Fibroblast of skin of scalp (primary cell): ENCODE measurements around the gene MXRA7.

Experiments
- DNase-seq: peaks from one replicate; pipeline ENCODE4 v3.0.0-alpha.2; 2013

MXRA7 gene

DNA sequence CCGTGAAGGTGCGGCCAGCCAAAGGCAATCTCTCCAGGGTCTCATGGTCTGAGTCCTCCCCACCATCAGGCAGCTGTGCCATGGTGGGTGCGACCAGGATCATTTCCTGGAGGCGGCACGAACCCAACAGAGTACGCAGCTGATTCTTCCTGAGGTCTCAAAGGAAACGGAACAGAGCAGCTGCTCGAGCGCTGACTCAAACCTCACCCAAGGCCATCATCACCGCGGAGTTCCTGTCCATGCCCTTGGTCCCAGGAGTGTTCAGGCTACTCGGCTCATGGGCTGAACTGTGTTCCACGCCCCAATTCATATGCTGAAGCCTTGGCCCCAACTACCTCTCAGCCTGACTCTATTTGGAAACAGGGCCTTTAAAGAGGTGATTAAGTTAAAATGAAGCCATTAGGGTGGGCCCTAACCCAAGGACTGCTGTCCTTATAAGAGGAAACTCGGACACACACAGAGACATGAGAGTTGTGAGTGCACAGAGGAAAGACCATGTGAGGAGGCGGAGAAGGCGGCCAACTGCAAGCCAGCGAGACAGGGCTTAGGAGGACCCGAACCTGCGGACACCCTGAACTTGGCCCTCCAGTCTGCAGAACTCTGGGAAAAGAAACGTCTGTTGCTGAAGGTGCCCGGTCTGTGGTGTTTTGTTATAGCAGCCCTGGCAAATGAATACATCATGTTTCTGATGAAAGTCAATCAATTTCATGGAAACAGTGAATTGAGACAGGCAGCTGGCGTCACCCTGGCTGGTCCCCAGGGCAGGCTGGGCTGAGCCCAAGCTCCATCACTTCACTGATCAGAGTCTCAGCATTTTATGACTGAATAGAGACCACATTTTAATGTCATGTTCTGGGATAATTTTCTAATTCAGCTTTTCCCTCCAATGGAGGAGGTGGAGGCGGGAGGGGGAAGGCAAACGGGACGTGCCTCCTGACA lies 13.7 kb downstream of the MXRA7 start:
- DNase-seq: no peak

GRCh38 chr17:76695059-76695831 lies 15.5 kb downstream of the MXRA7 start:
- no peak for DNase-seq

DNA sequence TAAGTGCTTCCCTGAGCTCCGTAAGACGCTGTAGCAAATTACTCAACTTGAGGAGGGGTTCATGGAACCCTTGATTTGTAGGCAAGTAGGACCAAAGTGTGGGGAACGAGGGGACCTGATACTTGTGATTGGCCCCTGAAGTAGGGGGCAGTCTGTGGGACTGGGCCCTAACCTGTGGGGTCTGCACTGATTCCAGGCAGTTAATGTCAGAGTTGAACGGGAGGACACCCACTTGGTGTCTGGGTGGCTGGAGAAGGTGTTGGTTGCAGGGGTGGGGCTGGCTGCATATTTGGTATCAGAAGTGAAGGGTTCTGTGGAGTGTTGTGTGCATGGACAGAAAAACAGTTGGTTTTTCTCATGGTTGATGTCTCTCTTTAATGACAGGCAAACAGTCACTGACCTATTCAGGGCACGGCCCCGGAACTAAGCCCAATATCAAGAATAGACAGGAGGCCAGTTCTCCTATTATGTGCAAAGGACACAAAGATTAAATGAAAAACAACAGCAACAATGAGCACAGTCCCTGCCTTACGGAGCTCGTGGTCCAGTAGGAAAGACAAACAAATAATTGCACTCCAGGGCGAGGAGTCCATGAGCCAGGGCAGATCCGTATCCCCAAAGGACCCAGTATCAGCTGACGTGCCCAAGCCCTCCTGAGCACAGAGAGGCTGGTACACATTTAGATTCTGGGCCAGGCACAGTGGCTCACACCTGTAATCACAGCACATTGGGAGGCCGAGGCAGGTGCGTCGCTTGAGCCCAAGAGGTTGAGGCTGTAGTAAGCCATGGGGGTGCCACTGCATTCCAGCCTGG lies 19.2 kb downstream of the MXRA7 start:
- DNase-seq: no peak

DNA sequence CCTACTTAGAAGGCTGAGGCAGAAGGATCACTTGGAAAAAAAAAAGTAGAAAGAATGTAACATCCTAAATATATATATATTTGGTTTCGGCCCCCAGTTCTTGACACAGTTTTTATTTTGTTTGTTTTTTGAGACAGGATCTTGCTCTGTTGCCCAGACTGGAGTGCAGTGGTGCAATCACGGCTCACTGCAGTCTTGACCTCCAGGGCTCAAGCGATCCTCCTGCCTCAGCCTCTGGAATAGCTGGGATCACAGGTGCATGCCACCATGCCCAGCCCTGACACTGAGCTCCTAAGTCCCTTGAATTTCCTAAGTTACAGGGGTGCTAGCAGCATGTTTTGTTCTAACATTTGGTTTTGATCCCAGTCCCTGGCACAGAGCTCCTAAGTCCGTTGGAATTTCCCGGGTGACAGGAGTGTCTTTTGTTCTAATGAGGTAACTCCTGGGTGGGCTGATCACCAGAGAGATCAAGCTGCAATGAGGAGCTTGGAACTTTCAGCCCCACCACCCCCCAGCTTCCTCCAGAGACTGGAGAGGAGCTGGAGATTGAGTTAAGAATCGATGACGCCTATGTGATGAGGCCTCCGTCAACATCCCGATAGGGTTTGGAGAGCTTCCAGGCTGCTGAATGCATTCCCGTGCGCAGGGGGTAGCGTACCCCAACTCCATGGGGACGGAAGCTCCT lies 20.0 kb downstream of the MXRA7 start:
- DNase-seq: no peak

GRCh38 chr17:76689859-76690258 lies 20.9 kb downstream of the MXRA7 start:
- DNase-seq: no peak

DNA sequence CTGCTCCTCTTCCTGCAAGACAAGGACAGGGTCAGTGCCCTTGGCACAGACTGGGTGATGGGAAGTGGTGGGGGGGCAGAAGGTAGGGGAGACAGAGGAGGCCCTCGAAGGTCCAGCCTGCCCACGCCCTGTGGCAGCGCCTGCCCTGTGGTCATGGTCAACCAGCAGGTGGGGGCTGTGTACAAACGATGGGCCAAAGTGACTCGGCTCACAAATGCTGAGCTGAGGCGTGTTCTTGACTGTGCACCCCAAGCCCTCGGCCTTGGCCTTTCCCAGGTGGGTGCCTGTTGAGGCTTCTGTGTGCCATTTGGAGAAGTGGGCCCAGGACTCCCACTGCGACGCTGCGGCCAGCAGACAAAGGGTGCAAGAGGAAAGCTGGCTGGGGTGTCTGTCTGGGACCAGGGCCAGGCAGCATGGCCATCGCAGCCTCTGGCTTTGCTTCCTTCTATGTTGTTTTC lies 22.6 kb downstream of the MXRA7 start:
- DNase-seq: no peak

DNA sequence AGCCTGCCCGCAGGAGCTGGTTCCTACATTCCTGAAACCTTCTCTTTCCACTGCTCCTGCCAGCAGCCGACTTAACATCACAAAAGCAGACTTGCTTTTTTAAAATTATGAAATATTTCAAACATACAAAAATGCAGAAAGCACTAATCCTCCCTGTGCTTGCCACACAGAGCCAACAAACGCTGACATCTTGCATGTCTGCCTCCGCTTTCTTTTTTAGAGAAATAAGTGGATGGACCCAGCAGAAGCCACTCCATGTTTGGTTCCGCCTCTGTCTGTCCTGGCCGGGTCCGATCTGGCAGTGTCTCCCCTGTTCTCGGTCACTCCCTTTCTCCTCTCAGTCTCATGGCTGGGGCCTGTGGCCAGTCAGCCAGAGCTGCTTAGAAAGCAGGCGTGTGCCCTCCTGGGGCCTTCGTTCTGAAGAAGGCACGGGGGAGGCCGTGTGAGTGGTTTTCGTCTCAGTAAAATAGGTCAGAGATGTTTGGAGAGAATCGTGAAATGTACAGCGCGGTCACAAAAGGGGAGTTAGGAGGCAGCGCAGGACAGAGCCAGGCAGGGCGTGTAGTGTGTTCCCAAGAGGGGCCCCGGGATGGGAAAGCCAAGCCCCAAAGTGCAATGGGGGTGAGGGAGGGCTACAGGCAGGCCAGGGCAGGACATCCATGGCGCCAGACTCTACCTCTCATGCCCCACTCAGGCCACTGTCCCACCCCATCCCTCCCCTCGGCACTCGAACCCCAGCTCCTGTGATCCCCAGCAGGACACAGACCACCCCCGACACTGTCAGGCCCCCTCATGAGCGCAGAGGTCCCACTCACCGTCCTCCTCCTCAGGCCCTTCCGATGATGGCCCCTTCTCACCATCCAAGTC lies 23.2 kb downstream of the MXRA7 start:
- DNase-seq: no peak

- no peak for DNase-seq
Measured at GRCh38 chr17:76686538-76687297, 24.0 kb downstream of the MXRA7 start.

DNA sequence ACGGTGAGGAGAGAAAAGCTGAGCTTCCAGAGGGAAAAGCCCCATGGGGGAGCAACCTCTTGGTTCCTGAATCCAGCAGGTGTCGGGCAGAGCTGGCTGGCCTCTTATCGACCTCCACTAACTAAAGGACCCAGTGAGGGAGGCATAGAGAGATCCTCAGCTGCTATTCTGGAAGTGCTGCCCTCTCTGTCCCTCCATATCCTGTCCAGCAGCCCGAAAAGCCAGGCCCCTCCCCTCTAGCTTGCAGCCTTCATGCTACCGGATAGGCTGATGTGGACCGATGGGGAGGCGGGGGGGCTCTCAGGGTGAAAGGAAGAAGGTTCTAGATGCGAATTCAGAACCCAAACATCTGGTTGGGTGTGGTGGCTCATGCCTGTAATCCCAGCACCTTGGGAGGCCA lies 24.9 kb downstream of the MXRA7 start:
- no peak for DNase-seq

- no peak for DNase-seq
Measured at GRCh38 chr17:76685366-76685765, 25.4 kb downstream of the MXRA7 start.

- DNase-seq: no peak
Measured at GRCh38 chr17:76684756-76685155, 26.0 kb downstream of the MXRA7 start.

GRCh38 chr17:76683921-76684745 lies 26.6 kb downstream of the MXRA7 start:
- DNase-seq: no peak

- no peak for DNase-seq
Measured at GRCh38 chr17:76683011-76683755, 27.6 kb downstream of the MXRA7 start.

GRCh38 chr17:76682296-76682695 lies 28.5 kb downstream of the MXRA7 start:
- peak; percentile 55 for DNase-seq

GRCh38 chr17:76681222-76682137 lies 29.3 kb downstream of the MXRA7 start:
- DNase-seq: peak; percentile 59

- DNase-seq: no peak
Measured at GRCh38 chr17:76679239-76679638, 31.5 kb downstream of the MXRA7 start.

DNA sequence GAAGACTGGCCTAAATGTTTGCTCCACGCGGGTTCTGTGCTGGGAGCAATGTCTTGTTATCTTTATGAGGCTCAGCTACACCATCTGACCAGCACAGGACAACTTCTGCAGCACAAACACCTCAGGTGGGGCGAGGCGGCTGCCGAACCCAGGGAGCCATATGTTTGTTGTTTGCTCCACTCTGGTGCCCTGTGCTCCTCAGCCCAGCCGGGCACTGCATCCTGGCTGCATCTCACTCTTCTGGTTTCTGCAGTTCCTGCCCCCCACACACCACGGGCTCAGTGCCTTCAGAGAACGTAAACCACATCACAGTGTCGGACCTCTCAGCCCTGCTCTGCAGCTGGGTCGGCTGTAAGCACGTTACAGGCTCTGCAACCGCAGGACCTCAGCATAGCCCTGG lies 32.4 kb downstream of the MXRA7 start:
- no peak for DNase-seq

GRCh38 chr17:76677406-76677805 lies 33.4 kb downstream of the MXRA7 start:
- DNase-seq: no peak
